ENCODE data around the gene SLX4IP.

SLX4IP gene

GRCh38 chr20:10571313-10571815 lies 136.3 kb downstream of the SLX4IP start:
- H3K27me3 ChIP-seq (ENCODE audit: low read depth, low read length) = no peaks in the 10 kb centered on the region
- H2AFZ ChIP-seq (ENCODE audit: low read depth, low read length) = no peak overlapping the region
- H3K9ac ChIP-seq (ENCODE audit: low read length) = no peak overlapping the region
- no peak overlapping the region for H3K27ac ChIP-seq (ENCODE audit: low read length)
- no peaks in the 10 kb centered on the region for H3K79me2 ChIP-seq (ENCODE audit: low read length)
- TF ChIP-seq EZH2phosphoT487 (IDR thresholded peaks at IDR 0.05; ENCODE audit: low read depth) (no peak), CTCF (IDR thresholded peaks at IDR 0.05; ENCODE audit: low read depth, low read length) (no peak)
- no peak overlapping the region for H3K4me3 ChIP-seq (ENCODE audit: low read length)
- no peak overlapping the region for H3K4me2 ChIP-seq (ENCODE audit: low read length)
- H3K9me3 ChIP-seq (ENCODE audit: insufficient read depth, low read length) = no peaks in the 10 kb centered on the region
- peaks cover 3% of the 10 kb centered on the region for H3K36me3 ChIP-seq (replicated peaks; ENCODE audit: low read depth, low read length)
- H3K4me1 ChIP-seq (ENCODE audit: low read length) = no peaks in the 10 kb centered on the region
- no peaks in the 10 kb centered on the region for H4K20me1 ChIP-seq (ENCODE audit: insufficient read depth, low read length)

- Histone ChIP-seq H2AFZ (ENCODE audit: low read depth, low read length) (no peak overlapping the region), H3K9me3 (ENCODE audit: insufficient read depth, low read length) (no peaks in the 10 kb centered on the region), H4K20me1 (ENCODE audit: insufficient read depth, low read length) (no peaks in the 10 kb centered on the region), H3K4me2 (ENCODE audit: low read length) (no peak overlapping the region), H3K27me3 (ENCODE audit: low read depth, low read length) (no peaks in the 10 kb centered on the region), H3K79me2 (ENCODE audit: low read length) (no peaks in the 10 kb centered on the region), H3K4me1 (ENCODE audit: low read length) (no peaks in the 10 kb centered on the region), H3K36me3 (replicated peaks; ENCODE audit: low read depth, low read length) (peaks cover 3% of the 10 kb centered on the region), H3K27ac (ENCODE audit: low read length) (no peak overlapping the region), H3K9ac (ENCODE audit: low read length) (no peak overlapping the region), H3K4me3 (ENCODE audit: low read length) (no peak overlapping the region)
- TF ChIP-seq CTCF (IDR thresholded peaks at IDR 0.05; ENCODE audit: low read depth, low read length) (no peak), EZH2phosphoT487 (IDR thresholded peaks at IDR 0.05; ENCODE audit: low read depth) (no peak)
Observed at GRCh38 chr20:10572853-10573252, 137.7 kb downstream of the SLX4IP start.

- no peaks in the 10 kb centered on the region for H4K20me1 ChIP-seq (ENCODE audit: insufficient read depth, low read length)
- no peaks in the 10 kb centered on the region for H3K36me3 ChIP-seq (replicated peaks; ENCODE audit: low read depth, low read length)
- no peaks in the 10 kb centered on the region for H3K9me3 ChIP-seq (ENCODE audit: insufficient read depth, low read length)
- H3K9ac ChIP-seq (ENCODE audit: low read length) = no peak overlapping the region
- H3K4me2 ChIP-seq (ENCODE audit: low read length) = no peak overlapping the region
- H3K4me3 ChIP-seq (ENCODE audit: low read length) = no peak overlapping the region
- no peak overlapping the region for H2AFZ ChIP-seq (ENCODE audit: low read depth, low read length)
- no peak overlapping the region for H3K27ac ChIP-seq (ENCODE audit: low read length)
- H3K79me2 ChIP-seq (ENCODE audit: low read length) = no peaks in the 10 kb centered on the region
- TF ChIP-seq EZH2phosphoT487 (IDR thresholded peaks at IDR 0.05; ENCODE audit: low read depth) (no peak), CTCF (IDR thresholded peaks at IDR 0.05; ENCODE audit: low read depth, low read length) (no peak)
- H3K27me3 ChIP-seq (ENCODE audit: low read depth, low read length) = no peaks in the 10 kb centered on the region
- H3K4me1 ChIP-seq (ENCODE audit: low read length) = peaks cover 1% of the 10 kb centered on the region; the same call in 1 of the 2 replicates
Observed at GRCh38 chr20:10573273-10573950, 138.3 kb downstream of the SLX4IP start.

GRCh38 chr20:10573951-10574339 lies 138.8 kb downstream of the SLX4IP start:
- Histone ChIP-seq H3K4me1 (ENCODE audit: low read length) (peaks cover 6% of the 10 kb centered on the region; the same call in 1 of the 2 replicates), H3K9me3 (ENCODE audit: insufficient read depth, low read length) (no peaks in the 10 kb centered on the region), H3K4me3 (ENCODE audit: low read length) (no peak overlapping the region), H3K27ac (ENCODE audit: low read length) (no peak overlapping the region), H2AFZ (ENCODE audit: low read depth, low read length) (no peak overlapping the region), H4K20me1 (ENCODE audit: insufficient read depth, low read length) (no peaks in the 10 kb centered on the region), H3K9ac (ENCODE audit: low read length) (no peak overlapping the region), H3K4me2 (ENCODE audit: low read length) (no peak overlapping the region), H3K27me3 (ENCODE audit: low read depth, low read length) (no peaks in the 10 kb centered on the region), H3K36me3 (replicated peaks; ENCODE audit: low read depth, low read length) (no peaks in the 10 kb centered on the region), H3K79me2 (ENCODE audit: low read length) (no peaks in the 10 kb centered on the region)
- TF ChIP-seq EZH2phosphoT487 (IDR thresholded peaks at IDR 0.05; ENCODE audit: low read depth) (no peak), CTCF (IDR thresholded peaks at IDR 0.05; ENCODE audit: low read depth, low read length) (no peak)
